HUES48 (cell line): ENCODE measurements around the gene IPO11.

Experiments used
- H3K27ac ChIP-seq: one replicate; pipeline ENCODE4 v1.7.0; 2013; ENCODE audit warnings: low read depth, low read length, inconsistent platforms
- H3K27me3 ChIP-seq: 2 replicates; pipeline ENCODE4 v1.6.1; 2013; ENCODE audit warnings: mild to moderate bottlenecking, low read length; ENCODE audit not compliant: control insufficient read depth, insufficient read depth
- H3K36me3 ChIP-seq: 2 replicates; pipeline ENCODE4 v1.6.1; 2013; ENCODE audit warnings: low read length; ENCODE audit not compliant: control insufficient read depth, insufficient read depth
- H3K4me1 ChIP-seq: 2 replicates; pipeline ENCODE4 v1.6.1; 2013; ENCODE audit warnings: mild to moderate bottlenecking, low read length; ENCODE audit not compliant: control insufficient read depth, insufficient read depth
- H3K4me3 ChIP-seq: 2 replicates; pipeline ENCODE4 v1.5.1; 2013; ENCODE audit warnings: mild to moderate bottlenecking, low read depth, low read length
- H3K9ac ChIP-seq: 2 replicates; pipeline ENCODE4 v1.6.1; 2013; ENCODE audit warnings: mild to moderate bottlenecking, low read depth, low read length, moderate library complexity
- H3K9me3 ChIP-seq: 2 replicates; pipeline ENCODE4 v1.6.1; 2013; ENCODE audit warnings: low read length; ENCODE audit not compliant: control insufficient read depth, insufficient read depth

IPO11 gene

DNA sequence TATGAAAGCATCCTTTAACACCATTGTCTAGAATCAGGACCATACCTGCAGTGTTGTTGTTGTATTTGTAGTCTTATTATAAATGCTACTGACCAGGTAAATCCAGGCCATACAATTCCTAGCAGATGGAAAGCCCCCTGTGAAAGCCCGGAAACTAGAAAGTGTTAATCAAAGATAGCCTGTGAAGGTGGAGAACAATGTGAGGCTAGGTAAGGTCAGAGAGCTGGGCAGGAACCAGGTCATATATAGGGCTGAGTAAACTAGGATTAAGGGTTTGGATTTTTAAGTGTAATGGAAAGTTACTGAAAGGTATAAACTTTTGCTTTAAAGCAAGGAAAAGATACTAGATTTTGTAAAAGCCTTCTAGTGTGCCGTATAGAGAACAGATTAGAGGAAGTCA lies 172.7 kb downstream of the IPO11 start:
- Histone ChIP-seq H3K4me3 (no peak overlapping the region), H3K9ac (no peak overlapping the region), H3K4me1 (no peaks in the 10 kb centered on the region), H3K9me3 (no peaks in the 10 kb centered on the region), H3K36me3 (no peaks in the 10 kb centered on the region), H3K27me3 (no peaks in the 10 kb centered on the region), H3K27ac (no peak overlapping the region)

GRCh38 chr5:62585751-62586150 lies 173.2 kb downstream of the IPO11 start:
- Histone ChIP-seq H3K9ac (no peak overlapping the region), H3K27me3 (no peaks in the 10 kb centered on the region)

GRCh38 chr5:62587737-62588136 lies 175.2 kb downstream of the IPO11 start:
- Histone ChIP-seq H3K9me3 (no peaks in the 10 kb centered on the region), H3K9ac (no peak overlapping the region), H3K27ac (no peak overlapping the region), H3K4me1 (no peaks in the 10 kb centered on the region), H3K27me3 (no peaks in the 10 kb centered on the region), H3K36me3 (peaks cover 9% of the 10 kb centered on the region), H3K4me3 (no peak overlapping the region)

More at GRCh38 chr5:62585751-62586150, 173.2 kb downstream of the IPO11 start:
- H3K9me3 ChIP-seq = no peaks in the 10 kb centered on the region
- H3K27ac ChIP-seq = no peak overlapping the region
- no peaks in the 10 kb centered on the region for H3K4me1 ChIP-seq
- H3K4me3 ChIP-seq = no peak overlapping the region
- H3K36me3 ChIP-seq = no peaks in the 10 kb centered on the region

DNA sequence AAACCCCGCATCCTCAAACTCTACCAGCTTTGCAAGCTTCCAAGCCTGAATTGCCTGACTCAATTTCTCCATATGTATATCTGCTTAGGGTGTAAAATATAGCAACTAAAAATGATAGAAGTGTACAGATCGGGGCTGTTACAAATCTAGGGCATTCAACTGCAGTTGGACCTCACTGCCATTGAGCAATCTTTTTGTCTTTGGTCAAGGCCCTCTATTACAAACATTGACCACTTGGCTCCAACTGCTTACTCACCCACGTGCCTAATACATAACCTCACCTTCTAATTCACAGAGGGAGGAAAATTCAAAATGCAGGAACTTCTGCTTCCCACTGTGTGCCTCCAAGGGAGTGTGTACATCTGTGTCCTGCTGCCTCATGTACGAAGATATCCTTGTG lies 176.1 kb downstream of the IPO11 start:
- no peak overlapping the region for H3K9ac ChIP-seq
- peaks cover 3% of the 10 kb centered on the region; the same call in 1 of the 2 replicates for H3K4me1 ChIP-seq
- no peak overlapping the region for H3K4me3 ChIP-seq
- H3K36me3 ChIP-seq = peaks cover 13% of the 10 kb centered on the region
- H3K27ac ChIP-seq = no peak overlapping the region
- H3K27me3 ChIP-seq = no peaks in the 10 kb centered on the region
- no peaks in the 10 kb centered on the region for H3K9me3 ChIP-seq

DNA sequence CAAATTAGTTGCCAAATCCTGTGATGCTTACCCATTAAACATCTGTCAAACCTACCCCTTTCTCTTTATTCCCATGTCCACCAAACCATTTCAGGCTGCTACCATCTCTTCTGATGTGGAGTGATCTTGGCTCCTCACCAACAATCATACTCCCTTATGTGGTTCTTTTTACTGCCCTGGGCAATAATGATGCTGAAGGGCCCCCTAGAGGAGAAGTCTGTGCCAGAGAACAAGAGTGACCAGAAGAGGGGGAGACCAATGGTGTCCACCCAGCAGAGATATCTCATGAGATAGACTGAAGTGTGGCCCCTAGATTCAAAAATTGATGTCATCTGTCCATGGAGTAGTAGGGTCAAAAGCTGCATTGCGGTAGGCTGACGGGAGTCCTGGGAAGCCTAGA lies 176.9 kb downstream of the IPO11 start:
- Histone ChIP-seq H3K27me3 (no peaks in the 10 kb centered on the region), H3K4me1 (peaks cover 11% of the 10 kb centered on the region), H3K4me3 (no peak overlapping the region), H3K9me3 (no peaks in the 10 kb centered on the region), H3K27ac (no peak overlapping the region), H3K9ac (no peak overlapping the region), H3K36me3 (peaks cover 13% of the 10 kb centered on the region)

DNA sequence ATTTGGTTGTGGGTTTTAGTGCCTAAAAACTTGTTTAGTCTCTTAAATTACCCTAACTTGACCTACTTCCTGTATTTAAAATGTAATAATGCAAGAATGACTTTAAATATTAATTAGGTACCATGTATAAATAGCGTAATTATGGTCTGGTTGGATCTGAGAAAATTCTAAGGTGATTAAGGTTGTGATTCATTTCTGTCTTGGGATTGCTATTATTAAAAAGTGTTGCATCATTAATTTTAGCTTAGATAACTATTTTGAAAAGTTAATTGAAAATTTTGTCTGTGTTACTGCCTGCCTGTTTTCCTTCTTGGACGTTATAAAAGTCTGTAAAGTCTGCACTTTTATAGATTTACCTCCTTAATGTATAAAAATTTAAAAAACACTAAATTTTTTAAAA lies 177.8 kb downstream of the IPO11 start:
- peaks cover 13% of the 10 kb centered on the region for H3K36me3 ChIP-seq

GRCh38 chr5:62592558-62592957 lies 180.0 kb downstream of the IPO11 start:
- H3K4me1 ChIP-seq = peaks cover 18% of the 10 kb centered on the region
- no peaks in the 10 kb centered on the region for H3K9me3 ChIP-seq
- H3K27ac ChIP-seq = no peak overlapping the region
- no peak overlapping the region for H3K4me3 ChIP-seq
- no peaks in the 10 kb centered on the region for H3K27me3 ChIP-seq
- H3K9ac ChIP-seq = no peak overlapping the region
- peaks cover 13% of the 10 kb centered on the region for H3K36me3 ChIP-seq

More for the DNA sequence above, 177.8 kb downstream of the IPO11 start:
- no peak overlapping the region for H3K27ac ChIP-seq
- H3K4me1 ChIP-seq = peaks cover 18% of the 10 kb centered on the region
- H3K9me3 ChIP-seq = no peaks in the 10 kb centered on the region
- H3K9ac ChIP-seq = no peak overlapping the region
- no peak overlapping the region for H3K4me3 ChIP-seq
- H3K27me3 ChIP-seq = no peaks in the 10 kb centered on the region

- Histone ChIP-seq H3K36me3 (peaks cover 13% of the 10 kb centered on the region), H3K4me3 (no peak overlapping the region), H3K4me1 (peaks cover 18% of the 10 kb centered on the region), H3K9me3 (no peaks in the 10 kb centered on the region), H3K27me3 (no peaks in the 10 kb centered on the region), H3K27ac (no peak overlapping the region), H3K9ac (no peak overlapping the region)
Measured at GRCh38 chr5:62593331-62593730, 180.8 kb downstream of the IPO11 start.

DNA sequence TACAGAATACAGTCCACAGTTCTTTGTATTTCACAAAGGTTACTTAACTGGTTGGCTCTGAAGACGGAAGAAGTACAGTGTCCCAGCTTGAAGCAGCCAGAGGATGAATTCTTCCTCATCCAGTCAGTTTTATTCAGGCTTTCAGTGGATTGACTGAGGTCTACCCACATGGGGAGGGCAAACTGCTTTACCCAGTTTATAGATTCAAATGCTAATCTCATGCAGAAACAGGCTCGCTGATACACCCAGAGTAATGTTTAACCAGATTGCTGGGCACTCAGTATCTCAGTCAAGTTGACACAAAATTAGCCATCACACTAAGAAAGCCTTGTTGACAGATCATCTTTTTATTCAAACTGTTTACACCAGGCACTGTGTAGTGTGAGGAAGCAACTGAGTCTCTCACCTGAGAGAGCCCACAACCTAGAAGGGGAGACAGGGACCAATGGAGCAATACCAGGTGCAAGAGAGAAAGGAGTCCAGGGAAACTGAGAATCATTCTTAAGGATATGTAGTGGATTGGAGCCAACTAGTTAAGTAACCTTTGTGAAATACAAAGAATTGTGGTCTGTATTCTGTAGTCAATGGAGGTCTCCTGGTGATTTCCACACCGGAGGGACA lies 181.9 kb downstream of the IPO11 start:
- Histone ChIP-seq H3K27me3 (no peaks in the 10 kb centered on the region), H3K9ac (no peak overlapping the region), H3K4me1 (peaks cover 18% of the 10 kb centered on the region), H3K9me3 (no peaks in the 10 kb centered on the region), H3K27ac (peak overlapping the region; percentile 11), H3K36me3 (peaks cover 13% of the 10 kb centered on the region), H3K4me3 (no peak overlapping the region)

GRCh38 chr5:62596096-62596495 lies 183.5 kb downstream of the IPO11 start:
- H3K27ac ChIP-seq = no peak overlapping the region

GRCh38 chr5:62596691-62597090 lies 184.1 kb downstream of the IPO11 start:
- Histone ChIP-seq H3K9ac (no peak overlapping the region), H3K4me3 (no peak overlapping the region), H3K36me3 (peaks cover 13% of the 10 kb centered on the region), H3K27ac (no peak overlapping the region), H3K9me3 (no peaks in the 10 kb centered on the region), H3K27me3 (no peaks in the 10 kb centered on the region), H3K4me1 (peaks cover 18% of the 10 kb centered on the region)

More at GRCh38 chr5:62596096-62596495, 183.5 kb downstream of the IPO11 start:
- Histone ChIP-seq H3K9ac (no peak overlapping the region), H3K4me1 (peaks cover 18% of the 10 kb centered on the region), H3K4me3 (no peak overlapping the region), H3K9me3 (no peaks in the 10 kb centered on the region), H3K27me3 (no peaks in the 10 kb centered on the region), H3K36me3 (peaks cover 13% of the 10 kb centered on the region)
